Sigmoid colon (tissue), 7 donors: ENCODE results near the gene TAT. TPM values are rescaled to one million over a fixed set of nuclear protein-coding genes. Genes with fewer than 3 reads are reported as not detected.
"Not testable (repeated sequence)": the region's sequence is repeated elsewhere in the genome, so short reads cannot be mapped to it uniquely, and the experiment has no call there.

Experiments
- DNase-seq: peaks from one replicate; pipeline ENCODE4 v3.0.0-alpha.2; 2019
- H3K27ac ChIP-seq, 4 donors: fragments of 200-600 bp; sonication (generic); one replicate each; pipeline ENCODE4 v1.5.1; 2016 to 2019; ENCODE audit warnings: mild to moderate bottlenecking in 1 of 4
- H3K27me3 ChIP-seq, 3 donors: fragments of 200-600 bp; sonication (generic); one replicate each; pipeline ENCODE4 v1.5.1; 2019; ENCODE audit warnings: mild to moderate bottlenecking in 1 of 3
- H3K36me3 ChIP-seq, 4 donors: fragments of 200-600 bp; sonication (generic); one replicate each; pipeline ENCODE4 v1.5.1; 2016 to 2019
- H3K4me1 ChIP-seq, 4 donors: fragments of 200-600 bp; sonication (generic); one replicate each; pipeline ENCODE4 v1.5.1; 2017 to 2019
- H3K4me3 ChIP-seq, 4 donors: fragments of 200-600 bp; sonication (generic); one replicate each; pipeline ENCODE4 v1.5.1; 2017 to 2019; ENCODE audit warnings: mild to moderate bottlenecking in 2 of 4, moderate library complexity in 1 of 4
- H3K9me3 ChIP-seq, 4 donors: fragments of 200-600 bp in 3 of 4; sonication (generic) in 3 of 4; one replicate each; pipeline versions ENCODE4 v1.5.1 to v1.6.1; 2013 to 2019
- CTCF ChIP-seq, 4 experiments: fragments of 450-650 bp in 3 of 4; fragments of 200-600 bp in 1 of 4; IDR thresholded peaks; one replicate each; pipeline ENCODE4 v1.5.1; 2016 to 2019; ENCODE audit warnings: antibody characterized with exemption in 4 of 4, mild to moderate bottlenecking in 3 of 4, moderate library complexity in 2 of 4
- EP300 ChIP-seq, 4 donors: sonication (generic); formaldehyde crosslinking; IDR thresholded peaks; one replicate each; pipeline ENCODE4 v1.6.1; 2017; ENCODE audit warnings: antibody characterized with exemption in 4 of 4
- POLR2A ChIP-seq, 2 donors: fragments of 450-650 bp; IDR thresholded peaks; one replicate each; pipeline ENCODE4 v1.6.1; 2016; ENCODE audit warnings: antibody characterized with exemption in 2 of 2, mild to moderate bottlenecking in 2 of 2, moderate library complexity in 2 of 2
- POLR2AphosphoS5 ChIP-seq, 4 donors: sonication (generic); formaldehyde crosslinking; IDR thresholded peaks; one replicate each; pipeline ENCODE4 v1.6.1; 2017; ENCODE audit warnings: antibody characterized with exemption in 4 of 4
- WGBS, 2 donors: extraction: QIAGEN DNeasy Blood & Tissue Kit; methylation state at CpG; one replicate each; pipeline ENCODE4 v1.1.7; 2013; 5-methylcytosine and 5-hydroxymethylcytosine counted together
- intact Hi-C: fragments of 100-400 bp; cut with DNase I; formaldehyde crosslinking; loops from one replicate; pipeline ENCODE4 v1.15.1; 2023
- polyA plus RNA-seq, 3 donors: library from polyadenylated mRNA; stranded (reverse); fragments of 200-250 nt; gene quantifications; one replicate each; pipeline ENCODE4 v1.2.3, GENCODE V29; 2013
- total RNA-seq, 4 donors: library from RNA; depleted of rRNA; stranded (reverse); fragments of >200 nt; gene quantifications; one replicate each; pipeline ENCODE4 v1.1.0, GENCODE V29; 2016
- donor health status: healthy with polysubstance abuse.
- donor health status: Bipolar disorder and iron deficiency.
- donor health status: healthy.

The TAT gene
- total and polyA plus RNA-seq, 7 donors = 0.22 to 3.2 (median 1.2) TPM; not detected in 4

- 66 to 81% methylated on average over 8 of the region's 8 CpGs for WGBS, 2 donors
- TF ChIP-seq EP300 (IDR thresholded peaks at IDR 0.05) (no peak), POLR2AphosphoS5 (IDR thresholded peaks at IDR 0.05) (no peak), POLR2A (IDR thresholded peaks at IDR 0.05) (no peak), CTCF (IDR thresholded peaks at IDR 0.05) (no peak)
- Histone ChIP-seq H3K9me3 (no peaks in the 10 kb centered on the region), H3K27ac (no peak overlapping the region), H3K36me3 (no peaks in the 10 kb centered on the region), H3K4me1 (no peaks in the 10 kb centered on the region), H3K4me3 (no peak overlapping the region), H3K27me3 (no peaks in the 10 kb centered on the region)
- intact Hi-C loops = no loop called here
- DNase-seq = no peak
These were observed 23.9 kb upstream of the TAT start for GRCh38 chr16:71600822-71601221.

DNA sequence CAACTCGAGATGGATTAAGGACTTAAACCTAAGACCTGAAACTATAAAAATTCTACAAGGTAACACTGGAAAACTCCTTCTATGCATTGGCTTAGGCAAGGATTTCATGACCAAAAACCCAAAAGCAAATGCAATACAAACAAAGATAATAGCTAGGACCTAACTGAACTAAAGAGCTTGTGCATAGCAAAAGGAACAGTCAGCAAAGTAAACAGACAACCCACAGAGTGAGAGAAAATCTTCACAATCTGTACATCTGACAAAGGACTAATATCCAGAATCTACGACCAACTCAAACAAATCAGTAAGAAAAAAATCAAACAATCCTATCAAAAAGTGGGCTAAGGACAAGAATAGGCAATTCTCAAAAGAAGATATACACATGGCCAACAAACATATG is 21.5 kb upstream of the TAT start:
- H3K27me3 ChIP-seq, H3K4me1 ChIP-seq, H3K27ac ChIP-seq, intact Hi-C loops, DNase-seq, H3K36me3 ChIP-seq, H3K4me3 ChIP-seq, H3K9me3 ChIP-seq: not testable (repeated sequence)
- WGBS, 2 donors = 59 to 66% methylated on average over 2 of the region's 2 CpGs

DNA sequence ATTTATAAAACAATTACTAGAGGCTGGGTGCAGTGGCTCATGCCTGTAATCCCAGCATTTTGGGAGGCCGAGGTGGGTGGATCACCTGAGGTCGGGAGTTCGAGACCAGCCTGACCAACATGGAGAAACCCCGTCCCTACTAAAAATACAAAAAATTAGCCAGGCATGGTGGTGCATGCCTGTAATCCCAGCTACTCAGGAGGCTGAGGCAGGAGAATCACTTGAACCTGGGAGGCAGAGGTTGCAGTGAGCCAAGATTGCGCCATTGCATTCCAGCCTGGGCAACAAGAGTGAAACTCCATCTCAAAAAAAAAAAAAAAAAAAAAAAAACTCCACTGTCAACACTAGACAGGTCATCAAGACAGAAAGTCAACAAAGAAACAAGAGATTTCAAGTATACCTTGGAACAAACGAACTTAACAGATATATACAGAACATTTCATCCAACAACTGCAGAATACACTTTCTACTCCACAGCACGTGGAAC is 18.5 kb upstream of the TAT start:
- H3K27me3 ChIP-seq, H3K4me1 ChIP-seq, intact Hi-C loops, H3K27ac ChIP-seq, H3K36me3 ChIP-seq, H3K4me3 ChIP-seq, H3K9me3 ChIP-seq, DNase-seq: not testable (repeated sequence)
- WGBS, 2 donors = 74 to 83% methylated on average over 6 to 7 of the region's 7 CpGs

DNA sequence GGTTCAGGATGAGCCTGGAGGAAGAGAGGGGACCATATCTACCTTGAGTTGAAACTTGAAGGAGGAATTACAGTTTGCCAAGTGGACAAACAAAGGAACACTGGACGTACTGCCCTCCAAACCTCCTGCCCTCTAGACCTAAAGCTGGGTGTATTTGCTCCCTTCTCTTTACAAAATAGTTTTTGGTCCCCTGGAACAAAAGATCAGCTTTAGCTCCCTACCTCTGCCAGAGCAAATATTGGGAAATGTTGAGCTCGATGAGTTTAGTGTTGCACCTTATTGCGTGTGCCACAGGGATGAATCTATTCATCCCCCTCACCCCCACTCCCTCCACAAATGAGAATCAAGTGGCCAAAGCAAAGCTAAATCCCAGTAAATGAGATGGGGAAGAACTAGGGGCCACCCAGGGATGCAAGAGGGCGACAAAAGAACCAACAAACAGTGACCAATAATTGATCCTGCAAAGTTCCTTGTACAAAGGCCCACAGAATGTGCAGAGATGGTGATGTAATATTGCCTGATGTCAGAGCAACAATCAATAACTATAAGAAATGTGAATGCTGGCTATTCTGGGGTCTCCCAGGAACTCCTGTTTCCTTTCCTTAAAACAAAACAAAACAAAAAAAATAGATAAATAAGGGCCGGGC is 17.2 kb upstream of the TAT start:
- intact Hi-C loops = no loop called here
- 84 to 85% methylated on average over 5 of the region's 5 CpGs for WGBS, 2 donors
- no peaks in the 10 kb centered on the region for H3K4me1 ChIP-seq
- H3K9me3 ChIP-seq = no peaks in the 10 kb centered on the region
- TF ChIP-seq CTCF (IDR thresholded peaks at IDR 0.05) = no peak
- H3K36me3 ChIP-seq = no peaks in the 10 kb centered on the region
- H3K27me3 ChIP-seq = no peaks in the 10 kb centered on the region
- DNase-seq = no peak
- H3K27ac ChIP-seq = no peak overlapping the region
- H3K4me3 ChIP-seq = no peak overlapping the region

GRCh38 chr16:71593048-71593999 is 16.4 kb upstream of the TAT start:
- TF ChIP-seq CTCF (IDR thresholded peaks at IDR 0.05) (no peak), POLR2AphosphoS5 (IDR thresholded peaks at IDR 0.05) (no peak), POLR2A (IDR thresholded peaks at IDR 0.05) (no peak), EP300 (IDR thresholded peaks at IDR 0.05) (no peak)
- no peak for DNase-seq
- H3K4me3 ChIP-seq = no peak overlapping the region
- no peaks in the 10 kb centered on the region for H3K4me1 ChIP-seq
- 82 to 84% methylated on average over 3 of the region's 3 CpGs for WGBS, 2 donors
- intact Hi-C loops = no loop called here
- H3K9me3 ChIP-seq = no peaks in the 10 kb centered on the region
- H3K27me3 ChIP-seq = no peaks in the 10 kb centered on the region
- H3K36me3 ChIP-seq = no peaks in the 10 kb centered on the region
- H3K27ac ChIP-seq = no peak overlapping the region
